SK-N-SH (cell line): ENCODE data around the gene MOV10L1. TPM values are rescaled to one million over a fixed set of nuclear protein-coding genes. Genes with fewer than 3 reads are reported as not detected.

Experiments used
- CTCF ChIA-PET: fragments of 300-600, 350-600 bp; formaldehyde crosslinking; extraction: SDS; loops from one replicate; lab custom pipeline; 2021; lab: Yijun Ruan, JAX
- POLR2A ChIA-PET: fragments of 350-600 bp; sonication (Branson Sonifier 250); formaldehyde crosslinking; extraction: SDS; loops from one replicate; lab custom pipeline; 2020; ENCODE audit warnings: antibody characterized with exemption, inconsistent platforms; lab: Yijun Ruan, JAX
- DNase-seq: peaks from one replicate; pipeline ENCODE4 v3.0.0; 2012
- H2AFZ ChIP-seq: fragments of 200-600 bp; sonication (generic); 2 replicates; pipeline ENCODE4 v1.8.1; 2016; ENCODE audit warnings: antibody characterized with exemption, mild to moderate bottlenecking, low read depth
- H3F3A ChIP-seq: fragments of 200-600 bp; sonication (generic); replicated peaks from 2 replicates; pipeline ENCODE3; 2016; ENCODE audit warnings: antibody characterized with exemption, mild to moderate bottlenecking; ENCODE audit not compliant: insufficient read depth
- H3K27ac ChIP-seq, 2 experiments: fragments of 200-500 bp in 1 of 2; fragments of 200-600 bp in 1 of 2; sonication (Bioruptor generic) in 1 of 2; sonication (generic), shearing (Covaris generic) in 1 of 2; 2 replicates each; pipeline versions ENCODE4 v1.5.1 to v1.6.1; 2014 to 2016; ENCODE audit warnings: low read depth in 2 of 2, inconsistent platforms in 1 of 2, low read length in 1 of 2, mild to moderate bottlenecking in 1 of 2, mixed read lengths in 1 of 2
- H3K27me3 ChIP-seq: fragments of 200-600 bp; sonication (generic), shearing (Covaris generic); 2 replicates; pipeline ENCODE4 v1.6.1; 2016; ENCODE audit warnings: mixed run types; ENCODE audit not compliant: insufficient read depth
- H3K36me3 ChIP-seq, 2 experiments: fragments of 200-500 bp in 1 of 2; fragments of 200-600 bp in 1 of 2; sonication (Bioruptor generic) in 1 of 2; sonication (generic) in 1 of 2; replicated peaks in 1 of 2; 2 replicates each; pipeline versions ENCODE3 to v1.5.1; 2014 to 2016; ENCODE audit warnings: low read length in 1 of 2, mild to moderate bottlenecking in 1 of 2; ENCODE audit not compliant: insufficient read depth in 2 of 2, control insufficient read depth in 1 of 2
- H3K4me1 ChIP-seq, 2 experiments: fragments of 200-500 bp in 1 of 2; fragments of 200-600 bp in 1 of 2; sonication (Bioruptor generic) in 1 of 2; sonication (generic), shearing (Covaris generic) in 1 of 2; 2 replicates each; pipeline versions ENCODE4 v1.5.1 to v1.6.1; 2014 to 2016; ENCODE audit warnings: low read depth in 1 of 2, low read length in 1 of 2, mixed run types in 1 of 2; ENCODE audit not compliant: insufficient read depth in 2 of 2, control insufficient read depth in 1 of 2
- H3K4me2 ChIP-seq: fragments of 200-600 bp; sonication (generic), shearing (Covaris generic); 2 replicates; pipeline ENCODE4 v1.6.1; 2017; ENCODE audit warnings: mixed run types
- H3K4me3 ChIP-seq, 2 experiments: fragments of 200-500 bp in 1 of 2; fragments of 200-600 bp in 1 of 2; sonication (Bioruptor generic) in 1 of 2; sonication (generic), shearing (Covaris generic) in 1 of 2; 2 replicates each; pipeline versions ENCODE4 v1.5.1 to v1.8.1; 2014 to 2016; ENCODE audit warnings: low read depth in 2 of 2, inconsistent platforms in 1 of 2, low read length in 1 of 2, mild to moderate bottlenecking in 1 of 2, mixed read lengths in 1 of 2, moderate library complexity in 1 of 2
- H3K79me2 ChIP-seq: fragments of 200-600 bp; sonication (generic); 2 replicates; pipeline ENCODE4 v1.8.1; 2017; ENCODE audit warnings: mild to moderate bottlenecking; ENCODE audit not compliant: insufficient read depth
- H3K9ac ChIP-seq: fragments of 200-600 bp; sonication (generic); 2 replicates; pipeline ENCODE4 v1.6.1; 2017; ENCODE audit warnings: mixed run types
- H3K9me2 ChIP-seq: fragments of 200-600 bp; sonication (generic); 2 replicates; pipeline ENCODE4 v1.6.1; 2017; ENCODE audit warnings: mixed run types
- H3K9me3 ChIP-seq: fragments of 200-600 bp; sonication (generic); 2 replicates; pipeline ENCODE4 v1.6.1; 2017; ENCODE audit warnings: mixed run types, mild to moderate bottlenecking, moderate library complexity
- H4K20me1 ChIP-seq: fragments of 200-600 bp; sonication (generic); 2 replicates; pipeline ENCODE4 v1.6.1; 2017; ENCODE audit warnings: mild to moderate bottlenecking, mixed run types; ENCODE audit not compliant: insufficient read depth
- CHD2 ChIP-seq: fragments of 150-350 bp; IDR thresholded peaks from 2 replicates; pipeline ENCODE4 v1.6.1; 2018; ENCODE audit warnings: low read length; ENCODE audit not compliant: partially characterized antibody
- ELF1 ChIP-seq: IDR thresholded peaks from 2 replicates; pipeline ENCODE4 v1.4.0; 2012
- EZH2phosphoT487 ChIP-seq: fragments of 200-600 bp; sonication (generic); IDR thresholded peaks from 2 replicates; pipeline ENCODE4 v1.6.1; 2017; ENCODE audit warnings: low read depth, mixed run types, mild to moderate bottlenecking, antibody characterized with exemption, moderate library complexity, borderline replicate concordance
- FOSL2 ChIP-seq: IDR thresholded peaks from 2 replicates; pipeline ENCODE4 v1.4.0; 2012; ENCODE audit warnings: low read depth, mild to moderate bottlenecking, moderate library complexity, borderline replicate concordance
- FOXJ3 ChIP-seq: sonication (generic); formaldehyde crosslinking; IDR thresholded peaks from 2 replicates; pipeline ENCODE4 v1.5.1; 2020; ENCODE audit warnings: mild to moderate bottlenecking, missing genetic modification reagents
- GABPA ChIP-seq: IDR thresholded peaks from 2 replicates; pipeline ENCODE4 v1.4.0; 2012; ENCODE audit warnings: low read depth, mild to moderate bottlenecking
- GATA2 ChIP-seq: sonication (generic); formaldehyde crosslinking; IDR thresholded peaks from 2 replicates; pipeline ENCODE4 v1.5.0; 2020; ENCODE audit warnings: mild to moderate bottlenecking, missing genetic modification reagents
- MAX ChIP-seq: IDR thresholded peaks from 2 replicates; pipeline ENCODE4 v1.4.0; 2012; ENCODE audit warnings: low read depth
- MEF2A ChIP-seq: IDR thresholded peaks from 2 replicates; pipeline ENCODE4 v1.4.0; 2012; ENCODE audit warnings: low read depth, borderline replicate concordance
- MXI1 ChIP-seq: IDR thresholded peaks from 2 replicates; pipeline ENCODE4 v1.6.1; 2012; ENCODE audit warnings: mild to moderate bottlenecking, low read depth, low read length, improper control_type of control experiment
- POLR2AphosphoS5 ChIP-seq: IDR thresholded peaks from 2 replicates; pipeline ENCODE4 v1.6.1; 2012; ENCODE audit warnings: low read depth, low read length
- RAD21 ChIP-seq: IDR thresholded peaks from 2 replicates; pipeline ENCODE4 v1.6.1; 2012; ENCODE audit warnings: mild to moderate bottlenecking, low read length
- RCOR1 ChIP-seq: fragments of 150-350 bp; IDR thresholded peaks from 2 replicates; pipeline ENCODE4 v1.6.1; 2017; ENCODE audit warnings: antibody characterized with exemption, low read length
- RXRA ChIP-seq: IDR thresholded peaks from 2 replicates; pipeline ENCODE4 v1.4.0; 2012; ENCODE audit warnings: low read depth, mild to moderate bottlenecking, borderline replicate concordance
- SMC3 ChIP-seq: IDR thresholded peaks from 2 replicates; pipeline ENCODE4 v1.6.1; 2012; ENCODE audit warnings: low read depth, low read length, improper control_type of control experiment
- YY1 ChIP-seq: IDR thresholded peaks from 2 replicates; pipeline ENCODE4 v1.4.0; 2012; ENCODE audit warnings: low read depth, mild to moderate bottlenecking
- ZBTB33 ChIP-seq: IDR thresholded peaks from 2 replicates; pipeline ENCODE4 v1.4.0; 2012; ENCODE audit warnings: low read depth, borderline replicate concordance
- WGBS: methylation state at CpG from one replicate; pipeline ENCODE4 v1.1.6; 2017; ENCODE audit warnings: low lambda C conversion rate; 5-methylcytosine and 5-hydroxymethylcytosine counted together
- polyA plus RNA-seq, 3 experiments: library from polyadenylated mRNA; depleted of rRNA; stranded (reverse); fragments of >200 nt; gene quantifications; 2 replicates each; pipeline ENCODE4 v1.2.3, GENCODE V29; 2012
- TF ChIP-seq, protein P1 (sequence below): IDR thresholded peaks from 2 replicates; pipeline ENCODE4 v1.4.0; 2012; ENCODE audit warnings: low read depth, borderline replicate concordance
- TF ChIP-seq, protein P2 (sequence below): IDR thresholded peaks from 2 replicates; pipeline ENCODE4 v1.6.1; 2012; ENCODE audit warnings: mild to moderate bottlenecking, low read depth, low read length, moderate library complexity

The MOV10L1 gene
- polyA plus RNA-seq (2012; rRNA removed), result 2.1 and 3.0 TPM in 2 replicates
- 0.59 and 0.94 TPM in 2 replicates for polyA plus RNA-seq (2012; cell fraction: cytosol; rRNA removed)
- polyA plus RNA-seq (2012; cell fraction: nucleus; rRNA removed), result 19.6 and 23.9 TPM in 2 replicates

DNA sequence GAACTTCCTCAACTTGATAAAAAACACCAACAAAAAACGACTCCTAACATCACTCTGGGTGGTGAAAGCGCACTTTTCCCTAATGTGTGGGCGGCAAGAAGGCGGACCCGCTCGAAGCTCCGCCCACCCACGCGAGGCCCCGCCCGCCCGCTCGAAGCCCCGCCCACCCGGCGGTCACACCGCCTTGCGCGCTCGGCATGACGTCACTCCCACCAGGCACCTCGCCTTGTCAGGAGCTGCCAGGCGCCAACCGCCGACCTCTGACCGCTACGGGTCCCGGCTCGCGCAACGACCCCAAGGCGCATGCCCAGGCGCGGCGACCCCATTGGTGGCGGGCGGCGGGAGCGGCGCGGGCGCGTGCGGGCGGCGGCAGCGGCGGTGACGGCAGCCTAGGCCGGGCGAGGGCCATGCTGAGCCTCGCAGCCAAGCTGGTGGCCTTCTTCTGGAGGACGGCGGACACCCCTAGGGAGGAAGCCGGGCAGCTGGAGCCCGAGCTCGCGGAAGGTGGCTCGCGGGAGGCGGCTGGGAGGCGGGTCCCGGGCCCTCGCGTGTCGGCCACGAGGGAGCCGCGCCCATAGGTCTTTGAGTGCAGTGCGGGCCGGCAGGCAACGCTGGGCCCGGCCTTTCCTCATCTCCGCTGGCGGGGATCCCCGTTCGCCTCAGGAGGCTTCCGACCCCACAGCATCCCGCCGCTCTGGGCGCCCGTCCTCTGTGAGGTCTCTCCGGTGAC is at the start of gene MOV10L1:
TSS of gene MOV10L1 (plus strand) at position 325 of the 730 bp plus-strand sequence. CDS start at position 408, 83 bp downstream.
- TF ChIP-seq POLR2AphosphoS5, result no peak
- no peak for TF ChIP-seq SMC3
- no peak for TF ChIP-seq EZH2phosphoT487
- no peak for TF ChIP-seq RXRA
- ChIA-PET POLR2A (interaction anchor here (0.5 kb wide), 1 partner anchor 294 kb away, joined by 3 read pairs; no protein-coding TSS in a partner anchor), CTCF (interaction anchor here (0.9 kb wide), 1 partner anchor 59 kb away, joined by 3 read pairs; no protein-coding TSS in a partner anchor)
- Histone ChIP-seq H3K9me2 (no peaks in the 10 kb centered on the region), H3F3A (no peaks in the 10 kb centered on the region), H3K9me3 (no peaks in the 10 kb centered on the region; the same call in 1 of the 2 replicates), H3K4me1 (peaks cover 0 to 8% of the 10 kb centered on the region in 2 experiments; a peak in 1 of 4 replicates), H4K20me1 (no peaks in the 10 kb centered on the region), H3K36me3 (no peaks in the 10 kb centered on the region), H3K27me3 (no peaks in the 10 kb centered on the region; the same call in 1 of the 2 replicates), H3K9ac (no peak within 1 kb of the TSS), H3K4me2 (no peak within 1 kb of the TSS), H2AFZ (no peak within 1 kb of the TSS), H3K27ac (no peak within 1 kb of the TSS), H3K4me3 (no peak within 1 kb of the TSS), H3K79me2 (no peaks in the 10 kb centered on the region)
- peak; percentile 67 for DNase-seq
- 78% methylated on average over 51 of the region's 83 CpGs for WGBS

DNA sequence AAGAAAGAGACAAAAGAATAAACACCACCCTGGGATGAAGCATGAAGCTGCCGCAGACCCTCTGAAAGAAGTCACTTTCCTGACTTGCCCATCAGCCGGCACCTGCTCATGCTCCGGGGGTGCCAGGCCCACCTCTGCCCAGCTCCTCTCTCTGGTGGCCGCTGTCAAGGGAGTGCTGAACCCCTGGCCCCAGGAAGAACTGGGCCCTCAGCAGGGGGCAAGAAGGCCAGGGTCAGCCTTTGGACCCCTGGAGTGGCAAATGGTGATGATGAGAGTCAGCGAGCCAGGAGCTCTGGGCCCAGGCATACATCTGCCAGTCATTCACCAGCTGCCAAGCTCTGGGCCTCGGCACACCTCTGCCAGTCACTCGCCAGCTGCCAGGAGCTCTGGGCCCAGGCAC is 49.1 kb upstream of the MOV10L1 start:
- Histone ChIP-seq H3K36me3 (no peaks in the 10 kb centered on the region), H3F3A (no peaks in the 10 kb centered on the region), H3K27ac (no peak overlapping the region), H3K4me3 (no peak overlapping the region), H3K27me3 (peaks cover 12% of the 10 kb centered on the region), H3K79me2 (no peaks in the 10 kb centered on the region), H3K4me2 (no peak overlapping the region), H4K20me1 (no peaks in the 10 kb centered on the region), H3K9me2 (no peaks in the 10 kb centered on the region), H3K4me1 (no peaks in the 10 kb centered on the region), H3K9ac (no peak overlapping the region), H3K9me3 (no peaks in the 10 kb centered on the region; the same call in 1 of the 2 replicates), H2AFZ (no peak overlapping the region)
- ChIA-PET CTCF (interaction anchor here (2.6 kb wide), 1 partner anchor 10 kb away, joined by 20 read pairs; no protein-coding TSS in a partner anchor), POLR2A (no interaction called here)
- no peak for DNase-seq
- 74% methylated on average over 3 of the region's 7 CpGs for WGBS
- TF ChIP-seq FOSL2, result no peak
- no peak for TF ChIP-seq MAX
- no peak for TF ChIP-seq RAD21
- TF ChIP-seq FOXJ3 (CRISPR knock-in tag), result no peak
- TF ChIP-seq RCOR1, result no peak
- TF ChIP-seq GABPA, result no peak
- TF ChIP-seq MXI1, result no peak
- no peak for TF ChIP-seq RXRA
- TF ChIP-seq, protein P1, sequence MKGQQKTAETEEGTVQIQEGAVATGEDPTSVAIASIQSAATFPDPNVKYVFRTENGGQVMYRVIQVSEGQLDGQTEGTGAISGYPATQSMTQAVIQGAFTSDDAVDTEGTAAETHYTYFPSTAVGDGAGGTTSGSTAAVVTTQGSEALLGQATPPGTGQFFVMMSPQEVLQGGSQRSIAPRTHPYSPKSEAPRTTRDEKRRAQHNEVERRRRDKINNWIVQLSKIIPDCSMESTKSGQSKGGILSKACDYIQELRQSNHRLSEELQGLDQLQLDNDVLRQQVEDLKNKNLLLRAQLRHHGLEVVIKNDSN, result no peak
- no peak for TF ChIP-seq GATA2 (CRISPR knock-in tag)
- TF ChIP-seq, protein P2, sequence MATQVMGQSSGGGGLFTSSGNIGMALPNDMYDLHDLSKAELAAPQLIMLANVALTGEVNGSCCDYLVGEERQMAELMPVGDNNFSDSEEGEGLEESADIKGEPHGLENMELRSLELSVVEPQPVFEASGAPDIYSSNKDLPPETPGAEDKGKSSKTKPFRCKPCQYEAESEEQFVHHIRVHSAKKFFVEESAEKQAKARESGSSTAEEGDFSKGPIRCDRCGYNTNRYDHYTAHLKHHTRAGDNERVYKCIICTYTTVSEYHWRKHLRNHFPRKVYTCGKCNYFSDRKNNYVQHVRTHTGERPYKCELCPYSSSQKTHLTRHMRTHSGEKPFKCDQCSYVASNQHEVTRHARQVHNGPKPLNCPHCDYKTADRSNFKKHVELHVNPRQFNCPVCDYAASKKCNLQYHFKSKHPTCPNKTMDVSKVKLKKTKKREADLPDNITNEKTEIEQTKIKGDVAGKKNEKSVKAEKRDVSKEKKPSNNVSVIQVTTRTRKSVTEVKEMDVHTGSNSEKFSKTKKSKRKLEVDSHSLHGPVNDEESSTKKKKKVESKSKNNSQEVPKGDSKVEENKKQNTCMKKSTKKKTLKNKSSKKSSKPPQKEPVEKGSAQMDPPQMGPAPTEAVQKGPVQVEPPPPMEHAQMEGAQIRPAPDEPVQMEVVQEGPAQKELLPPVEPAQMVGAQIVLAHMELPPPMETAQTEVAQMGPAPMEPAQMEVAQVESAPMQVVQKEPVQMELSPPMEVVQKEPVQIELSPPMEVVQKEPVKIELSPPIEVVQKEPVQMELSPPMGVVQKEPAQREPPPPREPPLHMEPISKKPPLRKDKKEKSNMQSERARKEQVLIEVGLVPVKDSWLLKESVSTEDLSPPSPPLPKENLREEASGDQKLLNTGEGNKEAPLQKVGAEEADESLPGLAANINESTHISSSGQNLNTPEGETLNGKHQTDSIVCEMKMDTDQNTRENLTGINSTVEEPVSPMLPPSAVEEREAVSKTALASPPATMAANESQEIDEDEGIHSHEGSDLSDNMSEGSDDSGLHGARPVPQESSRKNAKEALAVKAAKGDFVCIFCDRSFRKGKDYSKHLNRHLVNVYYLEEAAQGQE, result no peak
- TF ChIP-seq MEF2A, result no peak
- no peak for TF ChIP-seq CHD2
- no peak for TF ChIP-seq YY1
- TF ChIP-seq EZH2phosphoT487, result no peak
- no peak for TF ChIP-seq ELF1
- TF ChIP-seq ZBTB33, result no peak
